ENCODE measurements around the gene GAGE12G.
"Not testable (repeated sequence)": the region's sequence is repeated elsewhere in the genome, so short reads cannot be mapped to it uniquely, and the experiment has no call there.

Gene GAGE12G

DNA sequence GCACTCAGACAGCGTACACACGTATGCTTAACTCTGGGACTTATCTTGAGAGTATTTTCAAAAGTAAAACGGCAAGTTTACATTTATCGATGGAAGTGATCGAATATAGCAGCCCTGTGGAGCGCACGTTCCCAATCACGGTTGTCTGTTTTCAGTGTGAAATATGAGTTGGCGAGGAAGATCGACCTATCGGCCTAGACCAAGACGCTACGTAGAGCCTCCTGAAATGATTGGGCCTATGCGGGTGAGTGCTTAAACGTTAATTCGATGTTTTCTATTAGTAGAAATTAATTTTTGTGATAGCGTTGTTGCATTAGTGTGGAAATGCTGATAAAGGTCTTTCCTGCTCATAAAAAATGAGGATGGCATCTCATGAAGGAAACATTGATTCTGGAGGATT lies 20.3 kb downstream of the GAGE12G start:
- H3K27me3 ChIP-seq (ENCODE audit: control insufficient read depth in 1 of 2, insufficient read depth in 2 of 2, low read length in 2 of 2); H3K9ac ChIP-seq (ENCODE audit: low read depth in 1 of 2, low read length in 2 of 2); H3K4me1 ChIP-seq (ENCODE audit: control insufficient read depth in 1 of 2, insufficient read depth in 2 of 2, low read length in 2 of 2); H3K36me3 ChIP-seq (ENCODE audit: control insufficient read depth in 1 of 2, insufficient read depth in 2 of 2, low read length in 2 of 2); H3K27ac ChIP-seq (ENCODE audit: low read depth, low read length); H3K4me3 ChIP-seq (ENCODE audit: low read depth in 1 of 2, low read length in 2 of 2); H3K9me3 ChIP-seq (ENCODE audit: control insufficient read depth in 1 of 2, low read length in 2 of 2): not testable (repeated sequence)

DNA sequence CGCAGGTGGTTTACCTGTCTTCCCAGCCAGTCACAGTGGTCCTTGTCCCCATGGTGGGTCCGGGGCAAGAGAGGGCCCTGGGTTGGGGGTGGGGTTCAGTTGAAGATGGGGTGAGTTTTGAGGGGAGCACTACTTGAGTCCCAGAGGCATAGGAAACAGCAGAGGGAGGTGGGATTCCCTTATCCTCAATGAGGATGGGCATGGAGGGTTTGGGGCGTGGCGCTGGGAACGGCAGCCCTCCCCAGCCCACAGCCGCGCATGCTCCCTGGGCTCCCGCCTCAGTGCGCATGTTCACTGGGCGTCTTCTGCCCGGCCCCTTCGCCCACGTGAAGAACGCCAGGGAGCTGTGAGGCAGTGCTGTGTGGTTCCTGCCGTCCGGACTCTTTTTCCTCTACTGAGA lies 28.5 kb downstream of the GAGE12G start, which contains the start of gene GAGE1:
GAGE1 (plus strand) TSS at position 301 of the 400 bp plus-strand sequence. CDS start 1,155 bp downstream, outside the sequence.
- H3K4me1 ChIP-seq (ENCODE audit: control insufficient read depth in 1 of 2, insufficient read depth in 2 of 2, low read length in 2 of 2); H3K9ac ChIP-seq (ENCODE audit: low read depth in 1 of 2, low read length in 2 of 2); H3K9me3 ChIP-seq (ENCODE audit: control insufficient read depth in 1 of 2, low read length in 2 of 2); H3K4me3 ChIP-seq (ENCODE audit: low read depth in 1 of 2, low read length in 2 of 2); H3K36me3 ChIP-seq (ENCODE audit: control insufficient read depth in 1 of 2, insufficient read depth in 2 of 2, low read length in 2 of 2); H3K27ac ChIP-seq (ENCODE audit: low read depth, low read length); H3K27me3 ChIP-seq (ENCODE audit: control insufficient read depth in 1 of 2, insufficient read depth in 2 of 2, low read length in 2 of 2): not testable (repeated sequence)

DNA sequence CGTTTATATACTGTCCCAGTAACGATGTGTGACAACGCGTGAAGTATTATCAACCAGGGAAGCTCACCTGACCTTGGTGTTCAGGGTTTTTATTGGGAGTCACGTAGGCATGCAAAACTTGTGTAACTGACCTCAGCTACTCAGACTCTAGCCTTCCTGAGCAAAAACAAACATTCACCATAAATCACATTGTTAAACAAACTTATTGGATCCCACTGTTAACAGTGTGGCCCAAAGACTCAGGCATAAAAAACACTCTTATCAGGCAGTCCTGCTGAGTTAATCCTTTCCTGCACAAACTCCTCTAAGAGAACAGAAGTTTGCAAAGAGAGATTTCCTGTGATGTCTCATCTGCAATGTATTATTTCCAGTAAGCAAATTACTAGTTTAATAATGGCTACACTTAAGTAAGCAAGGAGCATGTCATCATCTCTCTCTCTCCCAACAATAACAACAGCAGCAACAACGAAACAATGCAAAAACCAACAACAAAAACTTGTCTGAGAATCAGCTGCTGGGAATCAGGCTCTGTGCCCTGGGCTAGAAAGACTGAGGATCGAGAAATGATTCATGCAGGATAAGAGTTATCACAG lies 40.6 kb downstream of the GAGE12G start:
- Histone ChIP-seq H3K27ac (ENCODE audit: low read depth, low read length) (no peak overlapping the region), H3K9ac (ENCODE audit: low read depth in 1 of 2, low read length in 2 of 2) (no peak overlapping the region), H3K9me3 (ENCODE audit: control insufficient read depth in 1 of 2, low read length in 2 of 2) (no peaks in the 10 kb centered on the region), H3K4me3 (ENCODE audit: low read depth in 1 of 2, low read length in 2 of 2) (no peak overlapping the region), H3K4me1 (ENCODE audit: control insufficient read depth in 1 of 2, insufficient read depth in 2 of 2, low read length in 2 of 2) (no peaks in the 10 kb centered on the region), H3K27me3 (ENCODE audit: control insufficient read depth in 1 of 2, insufficient read depth in 2 of 2, low read length in 2 of 2) (no peaks in the 10 kb centered on the region), H3K36me3 (ENCODE audit: control insufficient read depth in 1 of 2, insufficient read depth in 2 of 2, low read length in 2 of 2) (no peaks in the 10 kb centered on the region)

DNA sequence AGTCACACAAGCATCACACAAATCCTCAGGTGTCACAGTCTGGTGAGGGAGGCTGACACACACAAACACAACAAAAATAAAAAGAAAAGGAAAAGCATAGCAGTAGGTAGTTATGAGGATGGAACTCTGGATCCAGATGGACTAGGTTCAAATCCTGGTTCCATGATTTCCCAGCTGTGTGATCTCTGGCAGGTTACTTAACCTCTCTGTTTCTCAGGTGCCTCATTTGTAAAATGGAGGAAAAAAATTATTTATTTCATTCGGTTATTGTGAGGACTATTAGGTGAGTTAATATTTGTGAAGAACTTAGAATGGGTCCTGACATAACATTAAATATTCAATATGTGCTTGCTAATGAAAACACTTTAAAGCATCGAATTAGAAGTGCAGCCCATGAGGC lies 48.4 kb downstream of the GAGE12G start:
- no peaks in the 10 kb centered on the region for H3K4me1 ChIP-seq (ENCODE audit: control insufficient read depth in 1 of 2, insufficient read depth in 2 of 2, low read length in 2 of 2)
- H3K27ac ChIP-seq (ENCODE audit: low read depth, low read length): no peak overlapping the region
- no peaks in the 10 kb centered on the region for H3K9me3 ChIP-seq (ENCODE audit: control insufficient read depth in 1 of 2, low read length in 2 of 2)
- H3K27me3 ChIP-seq (ENCODE audit: control insufficient read depth in 1 of 2, insufficient read depth in 2 of 2, low read length in 2 of 2): no peaks in the 10 kb centered on the region
- no peaks in the 10 kb centered on the region for H3K36me3 ChIP-seq (ENCODE audit: control insufficient read depth in 1 of 2, insufficient read depth in 2 of 2, low read length in 2 of 2)
- H3K9ac ChIP-seq (ENCODE audit: low read depth in 1 of 2, low read length in 2 of 2): no peak overlapping the region
- no peak overlapping the region for H3K4me3 ChIP-seq (ENCODE audit: low read depth in 1 of 2, low read length in 2 of 2)
